Lower leg skin (tissue), 4 donors: ENCODE measurements around the gene NEK11. TPM values are rescaled to one million over a fixed set of nuclear protein-coding genes. Genes with fewer than 3 reads are reported as not detected.

Experiments used
- DNase-seq, 2 donors: peaks; one replicate each; pipeline ENCODE4 v3.0.0-alpha.2; 2019; ENCODE audit warnings: low spot score in 2 of 2
- H3K4me3 ChIP-seq: fragments of 200-600 bp; sonication (generic); 2 replicates; pipeline ENCODE4 v1.5.1; 2017; ENCODE audit warnings: mild to moderate bottlenecking, low read depth; ENCODE audit not compliant: poor library complexity, severe bottlenecking
- CTCF ChIP-seq, 3 donors: fragments of 450-650 bp; IDR thresholded peaks; one replicate each; pipeline ENCODE4 v1.5.1; 2016; ENCODE audit warnings: antibody characterized with exemption in 3 of 3, mild to moderate bottlenecking in 3 of 3, moderate library complexity in 2 of 3
- POLR2A ChIP-seq, 2 donors: fragments of 450-650 bp; IDR thresholded peaks; one replicate each; pipeline ENCODE4 v1.6.1; 2016 to 2017; ENCODE audit warnings: antibody characterized with exemption in 2 of 2, mild to moderate bottlenecking in 1 of 2, moderate library complexity in 1 of 2
- WGBS, 2 donors: methylation state at CpG; one replicate each; pipeline ENCODE4 v1.1.5; 2018; 5-methylcytosine and 5-hydroxymethylcytosine counted together
- intact Hi-C: fragments of 100-400 bp; cut with DNase I; formaldehyde crosslinking; loops from one replicate; pipeline ENCODE4 v1.15.0; 2023; ENCODE audit warnings: low total_unique reads
- total RNA-seq, 4 donors: library from RNA; depleted of rRNA; stranded (reverse); fragments of >200 nt; gene quantifications; one replicate each; pipeline ENCODE4 v1.1.0, GENCODE V29; 2016

The NEK11 gene
- total RNA-seq, 4 donors from 2014 or later = 3.3 to 17.3 (median 6.6) TPM

DNA sequence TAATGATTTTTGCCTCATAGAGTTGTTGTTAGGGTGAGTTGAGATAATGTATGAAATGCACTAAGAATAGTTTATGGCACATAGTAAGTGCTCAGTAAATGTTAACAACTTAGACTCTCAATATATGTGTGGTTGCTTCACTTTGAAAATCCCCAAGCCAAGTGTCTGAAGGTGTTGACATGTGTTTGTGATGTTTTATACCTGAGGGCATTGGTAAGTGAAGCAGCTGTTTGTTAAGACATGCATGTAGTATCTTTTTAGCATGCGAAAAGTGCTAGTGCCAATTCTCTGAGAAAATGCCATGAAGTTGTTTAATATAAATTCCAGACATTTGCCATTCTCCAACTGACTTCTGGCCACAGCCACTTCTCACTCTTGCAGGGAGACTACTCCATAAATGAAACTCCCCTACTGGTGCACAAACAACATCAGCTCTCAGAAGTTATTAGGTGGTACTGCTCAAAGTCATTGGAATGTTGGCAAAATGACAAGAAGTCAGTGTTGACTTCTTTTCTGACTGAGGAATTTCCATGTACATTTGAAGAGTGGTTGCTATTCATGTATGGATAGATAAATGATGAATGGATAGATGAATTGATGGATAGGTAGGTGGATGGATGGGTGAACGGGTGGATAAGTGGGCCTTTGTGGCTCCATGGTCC lies 251.3 kb downstream of the NEK11 start:
- TF ChIP-seq POLR2A (IDR thresholded peaks at IDR 0.05) = no peak
- TF ChIP-seq CTCF (IDR thresholded peaks at IDR 0.05) = no peak
- intact Hi-C loops = no loop called here
- DNase-seq = no peak
- WGBS, 2 donors = 53 to 64% methylated on average over 2 of the region's 2 CpGs
- no peak overlapping the region for H3K4me3 ChIP-seq

GRCh38 chr3:131279577-131279976 lies 252.9 kb downstream of the NEK11 start:
- WGBS, 2 donors = 100% methylated on average over 2 of the region's 2 CpGs
- DNase-seq = no peak
- TF ChIP-seq CTCF (IDR thresholded peaks at IDR 0.05) = no peak
- intact Hi-C loops = no loop called here
- H3K4me3 ChIP-seq = no peak overlapping the region

- no peak overlapping the region for H3K4me3 ChIP-seq
- intact Hi-C loops = no loop called here
- no peak for TF ChIP-seq POLR2A (IDR thresholded peaks at IDR 0.05)
- TF ChIP-seq CTCF (IDR thresholded peaks at IDR 0.05) = no peak
- WGBS, 2 donors = 53 to 72% methylated on average over 2 of the region's 2 CpGs
- no peak for DNase-seq
Observed at GRCh38 chr3:131282379-131282778, 255.7 kb downstream of the NEK11 start.

DNA sequence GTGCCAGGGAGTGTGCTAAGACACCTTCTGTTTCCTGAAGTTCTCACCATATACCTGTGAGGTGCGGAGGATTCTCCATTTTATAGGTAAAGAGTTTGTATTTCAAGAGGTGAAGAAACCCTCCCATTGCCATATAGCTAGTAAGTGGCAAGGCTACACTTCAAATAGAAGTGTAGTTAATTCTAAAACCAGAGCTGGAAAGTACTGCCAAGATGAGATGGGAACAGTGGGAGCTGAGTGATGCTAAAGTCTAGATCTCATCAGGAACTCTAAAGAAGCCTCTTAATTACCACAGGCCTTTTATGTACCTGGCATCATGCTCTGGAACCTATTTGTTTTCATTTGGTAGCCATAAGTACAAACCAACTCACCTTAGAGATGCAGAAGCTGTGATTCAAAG lies 256.3 kb downstream of the NEK11 start:
- TF ChIP-seq POLR2A (IDR thresholded peaks at IDR 0.05) = no peak
- TF ChIP-seq CTCF (IDR thresholded peaks at IDR 0.05) = no peak
- WGBS, 2 donors = 94 to 96% methylated on average over 1 of the region's 1 CpG
- intact Hi-C loops = no loop called here

DNA sequence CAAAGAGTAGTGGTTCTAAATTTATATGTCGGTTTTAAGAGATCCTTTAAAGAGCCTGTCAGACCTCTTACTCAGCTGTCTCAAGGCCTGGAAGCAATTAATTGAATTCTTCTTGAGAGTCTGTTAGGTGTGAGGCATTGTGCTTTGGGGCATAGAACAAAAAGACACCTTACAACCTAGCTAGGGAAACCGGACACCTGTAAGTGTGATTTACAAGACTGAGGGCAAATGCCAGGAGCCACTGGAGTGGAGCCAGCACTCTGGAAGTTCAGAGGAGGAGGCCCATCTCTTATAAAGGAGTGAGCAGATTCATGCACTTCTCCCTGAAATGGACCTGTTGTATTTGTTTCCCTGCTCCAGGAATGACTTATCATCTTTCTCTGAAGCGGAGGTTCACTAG lies 257.2 kb downstream of the NEK11 start:
- no peak for DNase-seq
- WGBS, 2 donors = 61 to 65% methylated on average over 3 of the region's 3 CpGs
- no peak for TF ChIP-seq CTCF (IDR thresholded peaks at IDR 0.05)
- intact Hi-C loops = no loop called here
- no peak overlapping the region for H3K4me3 ChIP-seq

More for the DNA sequence above, 256.3 kb downstream of the NEK11 start:
- no peak for DNase-seq
- H3K4me3 ChIP-seq = no peak overlapping the region

- TF ChIP-seq CTCF (IDR thresholded peaks at IDR 0.05) = no peak
- TF ChIP-seq POLR2A (IDR thresholded peaks at IDR 0.05) = no peak
- intact Hi-C loops = no loop called here
- no peak overlapping the region for H3K4me3 ChIP-seq
- WGBS, 2 donors = 84 to 96% methylated on average over 1 of the region's 1 CpG
- no peak for DNase-seq
Observed at GRCh38 chr3:131284302-131284701, 257.6 kb downstream of the NEK11 start.
